Brain microvascular endothelial cell (primary cell): ENCODE measurements around the gene COPG2.

Experiments
- DNase-seq: peaks from one replicate; pipeline ENCODE4 v3.0.0-alpha.2; 2020
- H3K27ac ChIP-seq: fragments of 250-450 bp; sonication (Bioruptor Pico); 2 replicates; pipeline ENCODE4 v1.5.1; 2020; ENCODE audit warnings: mild to moderate bottlenecking, moderate library complexity
- H3K27me3 ChIP-seq: fragments of 250-450 bp; sonication (Bioruptor Pico); replicated peaks from 2 replicates; pipeline ENCODE4 v1.5.1; 2020; ENCODE audit warnings: mild to moderate bottlenecking
- H3K36me3 ChIP-seq: fragments of 250-450 bp; sonication (Bioruptor Pico); replicated peaks from 2 replicates; pipeline ENCODE4 v1.5.1; 2020; ENCODE audit warnings: mild to moderate bottlenecking
- H3K4me3 ChIP-seq: 2 replicates; pipeline ENCODE4 v1.5.1; 2011; ENCODE audit warnings: low read depth, mild to moderate bottlenecking, control low read depth, low read length, moderate library complexity
- CTCF ChIP-seq: IDR thresholded peaks from 2 replicates; pipeline ENCODE4 v1.5.1; 2011; ENCODE audit warnings: low read depth, mild to moderate bottlenecking, moderate library complexity, low read length, control low read depth, inconsistent platforms; ENCODE audit errors: missing control alignments
- in situ Hi-C: cut with HindIII; loops from 2 replicates; pipeline ENCODE4 v1.10.0; 2017; ENCODE audit warnings: low sequenced_read_pairs, low pct_ligation_motif_present

The COPG2 gene

GRCh38 chr7:130492523-130493274 is 175.8 kb downstream of the COPG2 start:
- Histone ChIP-seq H3K36me3 (peaks cover 6% of the 10 kb centered on the region), H3K27ac (no peak overlapping the region), H3K4me3 (peak overlapping the region; percentile 68), H3K27me3 (no peaks in the 10 kb centered on the region)
- in situ Hi-C loops, result no loop called here
- no peak for DNase-seq
- TF ChIP-seq CTCF, result no peak

GRCh38 chr7:130491841-130492522 is 176.6 kb downstream of the COPG2 start, which contains the start of gene MEST:
MEST (plus strand) TSS chr7:130492085; CDS start chr7:130492314, 229 bp downstream.
- Histone ChIP-seq H3K4me3 (peak within 1 kb of the TSS; percentile 68), H3K27me3 (no peaks in the 10 kb centered on the region), H3K27ac (peak within 1 kb of the TSS; percentile 10), H3K36me3 (peaks cover 4% of the 10 kb centered on the region)
- no peak for TF ChIP-seq CTCF
- DNase-seq, result no peak
- in situ Hi-C loops, result no loop called here

- peak; percentile 29 for DNase-seq
- H3K4me3 ChIP-seq, result peak overlapping the region; percentile 68
- no peaks in the 10 kb centered on the region for H3K27me3 ChIP-seq
- in situ Hi-C loops, result no loop called here
- TF ChIP-seq CTCF, result peak; percentile 57
- H3K27ac ChIP-seq, result peak overlapping the region; percentile 10
- H3K36me3 ChIP-seq, result no peaks in the 10 kb centered on the region
Observed at GRCh38 chr7:130490888-130491804, 177.4 kb downstream of the COPG2 start.

GRCh38 chr7:130490311-130490791 is 178.2 kb downstream of the COPG2 start:
- Histone ChIP-seq H3K27ac (peak overlapping the region; percentile 85), H3K36me3 (no peaks in the 10 kb centered on the region), H3K4me3 (no peak overlapping the region), H3K27me3 (no peaks in the 10 kb centered on the region)
- in situ Hi-C loops, result no loop called here
- TF ChIP-seq CTCF, result no peak
- DNase-seq, result no peak

GRCh38 chr7:130489140-130489983 is 179.2 kb downstream of the COPG2 start:
- Histone ChIP-seq H3K4me3 (no peak overlapping the region), H3K27me3 (no peaks in the 10 kb centered on the region), H3K27ac (peak overlapping the region; percentile 85), H3K36me3 (no peaks in the 10 kb centered on the region)
- TF ChIP-seq CTCF, result no peak
- DNase-seq, result peak; percentile 97
- in situ Hi-C loops, result no loop called here
